GM12878 (cell line): ENCODE measurements around the gene GCK.

Experiments
- PAX5 ChIP-seq: IDR thresholded peaks from 2 replicates; pipeline ENCODE4 v1.6.1; 2011; ENCODE audit warnings: low read depth, low read length, borderline replicate concordance
- POLR2A ChIP-seq: IDR thresholded peaks from 2 replicates; pipeline ENCODE4 v1.6.1; 2011; ENCODE audit warnings: low read depth, mild to moderate bottlenecking, low read length
- SIN3A ChIP-seq: IDR thresholded peaks from 2 replicates; pipeline ENCODE4 v1.6.1; 2012; ENCODE audit warnings: low read depth, low read length, improper control_type of control experiment
- TCF7 ChIP-seq: IDR thresholded peaks from 2 replicates; pipeline ENCODE4 v1.6.1; 2014; ENCODE audit warnings: antibody characterized with exemption, borderline replicate concordance
- ZNF217 ChIP-seq: fragments of 450-650 bp; IDR thresholded peaks from 2 replicates; pipeline ENCODE4 v1.6.1; 2017; ENCODE audit warnings: antibody characterized with exemption, mild to moderate bottlenecking
- ZZZ3 ChIP-seq: IDR thresholded peaks from 2 replicates; pipeline ENCODE4 v1.6.1; 2011; ENCODE audit warnings: low read depth; ENCODE audit not compliant: control insufficient read depth, insufficient read length
- TF ChIP-seq, protein P1 (sequence below): fragments of 450-650 bp; IDR thresholded peaks from 2 replicates; pipeline ENCODE4 v1.6.1; 2014; ENCODE audit warnings: mild to moderate bottlenecking
- TF ChIP-seq, protein P2 (sequence below): fragments of 450-650 bp; formaldehyde crosslinking; IDR thresholded peaks from 2 replicates; pipeline ENCODE4 v1.4.0; 2020; ENCODE audit warnings: mild to moderate bottlenecking, moderate library complexity
- TF ChIP-seq, protein P3 (sequence below): IDR thresholded peaks from 2 replicates; pipeline ENCODE4 v1.6.1; 2011; ENCODE audit warnings: borderline replicate concordance, low read depth, mild to moderate bottlenecking, moderate library complexity, low read length; ENCODE audit not compliant: insufficient read depth, poor library complexity, severe bottlenecking
- TF ChIP-seq, protein P4 (sequence below): IDR thresholded peaks from 2 replicates; pipeline ENCODE4 v1.6.1; 2012; ENCODE audit warnings: low read length, inconsistent platforms
- TF ChIP-seq, protein P5 (sequence below): IDR thresholded peaks from 2 replicates; pipeline ENCODE4 v1.6.1; 2012; ENCODE audit warnings: low read depth, low read length, improper control_type of control experiment
- TF ChIP-seq, protein P6 (sequence below): IDR thresholded peaks from 2 replicates; pipeline ENCODE4 v1.6.1; 2012; ENCODE audit warnings: mild to moderate bottlenecking, low read depth, low read length

DNA sequence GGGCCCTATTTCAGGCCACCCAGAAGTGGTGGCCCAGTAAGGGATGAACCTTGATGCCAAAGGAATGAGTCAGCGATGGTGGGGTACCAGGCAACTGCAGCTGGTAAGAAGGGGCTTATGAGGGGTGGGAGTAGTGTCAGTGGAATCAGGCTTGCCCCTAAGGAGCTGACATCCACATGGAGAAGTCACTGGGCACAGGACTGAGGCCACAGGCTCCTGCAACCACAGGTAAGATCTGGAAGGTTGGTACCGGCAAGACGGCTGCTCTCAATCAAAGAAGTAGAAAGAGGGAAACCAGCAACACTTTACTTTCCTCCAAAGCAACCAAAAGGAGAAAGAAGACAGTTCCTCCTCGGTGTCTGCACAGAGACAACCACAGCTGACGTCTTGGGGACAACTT is 2.5 kb downstream of the GCK start:
- TF ChIP-seq, protein P1, sequence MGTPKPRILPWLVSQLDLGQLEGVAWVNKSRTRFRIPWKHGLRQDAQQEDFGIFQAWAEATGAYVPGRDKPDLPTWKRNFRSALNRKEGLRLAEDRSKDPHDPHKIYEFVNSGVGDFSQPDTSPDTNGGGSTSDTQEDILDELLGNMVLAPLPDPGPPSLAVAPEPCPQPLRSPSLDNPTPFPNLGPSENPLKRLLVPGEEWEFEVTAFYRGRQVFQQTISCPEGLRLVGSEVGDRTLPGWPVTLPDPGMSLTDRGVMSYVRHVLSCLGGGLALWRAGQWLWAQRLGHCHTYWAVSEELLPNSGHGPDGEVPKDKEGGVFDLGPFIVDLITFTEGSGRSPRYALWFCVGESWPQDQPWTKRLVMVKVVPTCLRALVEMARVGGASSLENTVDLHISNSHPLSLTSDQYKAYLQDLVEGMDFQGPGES = no peak
- TF ChIP-seq, protein P2, sequence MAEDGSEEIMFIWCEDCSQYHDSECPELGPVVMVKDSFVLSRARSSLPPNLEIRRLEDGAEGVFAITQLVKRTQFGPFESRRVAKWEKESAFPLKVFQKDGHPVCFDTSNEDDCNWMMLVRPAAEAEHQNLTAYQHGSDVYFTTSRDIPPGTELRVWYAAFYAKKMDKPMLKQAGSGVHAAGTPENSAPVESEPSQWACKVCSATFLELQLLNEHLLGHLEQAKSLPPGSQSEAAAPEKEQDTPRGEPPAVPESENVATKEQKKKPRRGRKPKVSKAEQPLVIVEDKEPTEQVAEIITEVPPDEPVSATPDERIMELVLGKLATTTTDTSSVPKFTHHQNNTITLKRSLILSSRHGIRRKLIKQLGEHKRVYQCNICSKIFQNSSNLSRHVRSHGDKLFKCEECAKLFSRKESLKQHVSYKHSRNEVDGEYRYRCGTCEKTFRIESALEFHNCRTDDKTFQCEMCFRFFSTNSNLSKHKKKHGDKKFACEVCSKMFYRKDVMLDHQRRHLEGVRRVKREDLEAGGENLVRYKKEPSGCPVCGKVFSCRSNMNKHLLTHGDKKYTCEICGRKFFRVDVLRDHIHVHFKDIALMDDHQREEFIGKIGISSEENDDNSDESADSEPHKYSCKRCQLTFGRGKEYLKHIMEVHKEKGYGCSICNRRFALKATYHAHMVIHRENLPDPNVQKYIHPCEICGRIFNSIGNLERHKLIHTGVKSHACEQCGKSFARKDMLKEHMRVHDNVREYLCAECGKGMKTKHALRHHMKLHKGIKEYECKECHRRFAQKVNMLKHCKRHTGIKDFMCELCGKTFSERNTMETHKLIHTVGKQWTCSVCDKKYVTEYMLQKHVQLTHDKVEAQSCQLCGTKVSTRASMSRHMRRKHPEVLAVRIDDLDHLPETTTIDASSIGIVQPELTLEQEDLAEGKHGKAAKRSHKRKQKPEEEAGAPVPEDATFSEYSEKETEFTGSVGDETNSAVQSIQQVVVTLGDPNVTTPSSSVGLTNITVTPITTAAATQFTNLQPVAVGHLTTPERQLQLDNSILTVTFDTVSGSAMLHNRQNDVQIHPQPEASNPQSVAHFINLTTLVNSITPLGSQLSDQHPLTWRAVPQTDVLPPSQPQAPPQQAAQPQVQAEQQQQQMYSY (CRISPR knock-in tag) = no peak
- TF ChIP-seq, protein P3, sequence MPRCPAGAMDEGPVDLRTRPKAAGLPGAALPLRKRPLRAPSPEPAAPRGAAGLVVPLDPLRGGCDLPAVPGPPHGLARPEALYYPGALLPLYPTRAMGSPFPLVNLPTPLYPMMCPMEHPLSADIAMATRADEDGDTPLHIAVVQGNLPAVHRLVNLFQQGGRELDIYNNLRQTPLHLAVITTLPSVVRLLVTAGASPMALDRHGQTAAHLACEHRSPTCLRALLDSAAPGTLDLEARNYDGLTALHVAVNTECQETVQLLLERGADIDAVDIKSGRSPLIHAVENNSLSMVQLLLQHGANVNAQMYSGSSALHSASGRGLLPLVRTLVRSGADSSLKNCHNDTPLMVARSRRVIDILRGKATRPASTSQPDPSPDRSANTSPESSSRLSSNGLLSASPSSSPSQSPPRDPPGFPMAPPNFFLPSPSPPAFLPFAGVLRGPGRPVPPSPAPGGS = no peak
- TF ChIP-seq ZNF217 (no peak), ZZZ3 (no peak), PAX5 (no peak), POLR2A (no peak), SIN3A (no peak), TCF7 (no peak)
- TF ChIP-seq, protein P4, sequence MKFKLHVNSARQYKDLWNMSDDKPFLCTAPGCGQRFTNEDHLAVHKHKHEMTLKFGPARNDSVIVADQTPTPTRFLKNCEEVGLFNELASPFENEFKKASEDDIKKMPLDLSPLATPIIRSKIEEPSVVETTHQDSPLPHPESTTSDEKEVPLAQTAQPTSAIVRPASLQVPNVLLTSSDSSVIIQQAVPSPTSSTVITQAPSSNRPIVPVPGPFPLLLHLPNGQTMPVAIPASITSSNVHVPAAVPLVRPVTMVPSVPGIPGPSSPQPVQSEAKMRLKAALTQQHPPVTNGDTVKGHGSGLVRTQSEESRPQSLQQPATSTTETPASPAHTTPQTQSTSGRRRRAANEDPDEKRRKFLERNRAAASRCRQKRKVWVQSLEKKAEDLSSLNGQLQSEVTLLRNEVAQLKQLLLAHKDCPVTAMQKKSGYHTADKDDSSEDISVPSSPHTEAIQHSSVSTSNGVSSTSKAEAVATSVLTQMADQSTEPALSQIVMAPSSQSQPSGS = no peak
- TF ChIP-seq, protein P5, sequence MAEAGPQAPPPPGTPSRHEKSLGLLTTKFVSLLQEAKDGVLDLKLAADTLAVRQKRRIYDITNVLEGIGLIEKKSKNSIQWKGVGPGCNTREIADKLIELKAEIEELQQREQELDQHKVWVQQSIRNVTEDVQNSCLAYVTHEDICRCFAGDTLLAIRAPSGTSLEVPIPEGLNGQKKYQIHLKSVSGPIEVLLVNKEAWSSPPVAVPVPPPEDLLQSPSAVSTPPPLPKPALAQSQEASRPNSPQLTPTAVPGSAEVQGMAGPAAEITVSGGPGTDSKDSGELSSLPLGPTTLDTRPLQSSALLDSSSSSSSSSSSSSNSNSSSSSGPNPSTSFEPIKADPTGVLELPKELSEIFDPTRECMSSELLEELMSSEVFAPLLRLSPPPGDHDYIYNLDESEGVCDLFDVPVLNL = no peak
- TF ChIP-seq, protein P6, sequence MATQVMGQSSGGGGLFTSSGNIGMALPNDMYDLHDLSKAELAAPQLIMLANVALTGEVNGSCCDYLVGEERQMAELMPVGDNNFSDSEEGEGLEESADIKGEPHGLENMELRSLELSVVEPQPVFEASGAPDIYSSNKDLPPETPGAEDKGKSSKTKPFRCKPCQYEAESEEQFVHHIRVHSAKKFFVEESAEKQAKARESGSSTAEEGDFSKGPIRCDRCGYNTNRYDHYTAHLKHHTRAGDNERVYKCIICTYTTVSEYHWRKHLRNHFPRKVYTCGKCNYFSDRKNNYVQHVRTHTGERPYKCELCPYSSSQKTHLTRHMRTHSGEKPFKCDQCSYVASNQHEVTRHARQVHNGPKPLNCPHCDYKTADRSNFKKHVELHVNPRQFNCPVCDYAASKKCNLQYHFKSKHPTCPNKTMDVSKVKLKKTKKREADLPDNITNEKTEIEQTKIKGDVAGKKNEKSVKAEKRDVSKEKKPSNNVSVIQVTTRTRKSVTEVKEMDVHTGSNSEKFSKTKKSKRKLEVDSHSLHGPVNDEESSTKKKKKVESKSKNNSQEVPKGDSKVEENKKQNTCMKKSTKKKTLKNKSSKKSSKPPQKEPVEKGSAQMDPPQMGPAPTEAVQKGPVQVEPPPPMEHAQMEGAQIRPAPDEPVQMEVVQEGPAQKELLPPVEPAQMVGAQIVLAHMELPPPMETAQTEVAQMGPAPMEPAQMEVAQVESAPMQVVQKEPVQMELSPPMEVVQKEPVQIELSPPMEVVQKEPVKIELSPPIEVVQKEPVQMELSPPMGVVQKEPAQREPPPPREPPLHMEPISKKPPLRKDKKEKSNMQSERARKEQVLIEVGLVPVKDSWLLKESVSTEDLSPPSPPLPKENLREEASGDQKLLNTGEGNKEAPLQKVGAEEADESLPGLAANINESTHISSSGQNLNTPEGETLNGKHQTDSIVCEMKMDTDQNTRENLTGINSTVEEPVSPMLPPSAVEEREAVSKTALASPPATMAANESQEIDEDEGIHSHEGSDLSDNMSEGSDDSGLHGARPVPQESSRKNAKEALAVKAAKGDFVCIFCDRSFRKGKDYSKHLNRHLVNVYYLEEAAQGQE = no peak
